B cell (primary cell): ENCODE measurements around the gene SLC40A1. TPM values are rescaled to one million over a fixed set of nuclear protein-coding genes. Genes with fewer than 3 reads are reported as not detected.

Experiments
- ATAC-seq: fragments of 200-7000 bp; cut with Tn5 transposase; one replicate; pipeline ENCODE4 v1.10.0; 2021; ENCODE audit warnings: low read depth, mild to moderate bottlenecking, moderate number of reproducible peaks, moderate library complexity
- CTCF ChIA-PET: fragments of 350-600 bp; sonication (Branson Sonifier 250); formaldehyde crosslinking; loops from one replicate; lab custom pipeline; 2021; ENCODE audit warnings: antibody characterized with exemption, inconsistent platforms; lab: Charles Lee
- POLR2A ChIA-PET: fragments of 350-600 bp; sonication (Branson Sonifier 250); formaldehyde crosslinking; loops from one replicate; lab custom pipeline; 2021; ENCODE audit warnings: antibody characterized with exemption; lab: Charles Lee
- DNase-seq: peaks from one replicate; pipeline ENCODE4 v3.0.0; 2013
- H2AFZ ChIP-seq: 2 replicates; pipeline ENCODE4 v1.6.1; 2012; ENCODE audit warnings: mild to moderate bottlenecking, low read depth, low read length; ENCODE audit not compliant: insufficient read depth, poor library complexity, severe bottlenecking
- H3K27ac ChIP-seq, 2 donors: 1 replicate in 1 of 2; 2 replicates in 1 of 2; pipeline ENCODE4 v1.5.1; 2012 to 2013; ENCODE audit warnings: low read length in 2 of 2, mild to moderate bottlenecking in 2 of 2, moderate library complexity in 1 of 2
- H3K27me3 ChIP-seq, 4 experiments: fragments of 200-600 bp in 1 of 4; sonication (generic) in 1 of 4; replicated peaks in 1 of 4; 1 replicate in 2 of 4; 2 replicates in 2 of 4; pipeline versions ENCODE4 v1.6.1 to v1.7.0; 2013 to 2016; ENCODE audit warnings: low read length in 3 of 4, mild to moderate bottlenecking in 2 of 4, mixed read lengths in 1 of 4, moderate library complexity in 1 of 4; ENCODE audit not compliant: insufficient read depth in 4 of 4, control insufficient read depth in 3 of 4; ENCODE audit errors: control extremely low read depth in 1 of 4
- H3K36me3 ChIP-seq, 2 experiments: replicated peaks in 1 of 2; 1 replicate in 1 of 2; 2 replicates in 1 of 2; pipeline versions ENCODE4 v1.6.1 to v1.7.1; 2013; ENCODE audit warnings: low read length in 1 of 2; ENCODE audit not compliant: insufficient read depth in 2 of 2, control insufficient read depth in 1 of 2; ENCODE audit errors: control extremely low read depth in 1 of 2, extremely low read depth in 1 of 2
- H3K4me1 ChIP-seq, 2 donors: fragments of 200-600 bp in 1 of 2; sonication (generic) in 1 of 2; 1 replicate in 1 of 2; 2 replicates in 1 of 2; pipeline versions ENCODE4 v1.5.1 to v1.6.1; 2013 to 2017; ENCODE audit warnings: low read length in 2 of 2; ENCODE audit not compliant: control insufficient read depth in 2 of 2, insufficient read depth in 2 of 2
- H3K4me2 ChIP-seq: replicated peaks from 2 replicates; pipeline ENCODE3; 2012; ENCODE audit warnings: mild to moderate bottlenecking, low read depth, low read length; ENCODE audit not compliant: poor library complexity, severe bottlenecking
- H3K4me3 ChIP-seq, 5 experiments: fragments of 200-600 bp in 1 of 5; sonication (generic) in 1 of 5; 1 replicate in 3 of 5; 2 replicates in 2 of 5; pipeline versions ENCODE4 v1.5.1 to v1.7.0; 2011 to 2016; ENCODE audit warnings: low read length in 4 of 5, mild to moderate bottlenecking in 4 of 5, low read depth in 2 of 5, control low read depth in 1 of 5, moderate library complexity in 1 of 5; ENCODE audit not compliant: insufficient read depth in 1 of 5; ENCODE audit errors: control extremely low read depth in 1 of 5, extremely low read depth in 1 of 5
- H3K79me2 ChIP-seq: fragments of 200-600 bp; sonication (generic); one replicate; pipeline ENCODE4 v1.6.0; 2016; ENCODE audit warnings: low read length; ENCODE audit not compliant: control insufficient read depth, insufficient read depth
- H3K9ac ChIP-seq: fragments of 200-600 bp; sonication (generic); 2 replicates; pipeline ENCODE4 v1.6.1; 2017; ENCODE audit warnings: mild to moderate bottlenecking, low read length, moderate library complexity
- H3K9me3 ChIP-seq, 3 donors: one replicate each; pipeline versions ENCODE4 v1.6.1 to v1.7.1; 2013; ENCODE audit warnings: low read length in 2 of 3; ENCODE audit not compliant: control insufficient read depth in 2 of 3, insufficient read depth in 1 of 3; ENCODE audit errors: control extremely low read depth in 1 of 3
- H4K20me1 ChIP-seq: 2 replicates; pipeline ENCODE4 v1.6.0; 2012; ENCODE audit warnings: mild to moderate bottlenecking, low read length; ENCODE audit not compliant: insufficient read depth, control insufficient read depth, poor library complexity, severe bottlenecking
- H3K27ac Mint-ChIP-seq: one replicate; pipeline ENCODE4 v1.8.0; 2021; ENCODE audit warnings: mixed read lengths
- H3K27me3 Mint-ChIP-seq: one replicate; pipeline ENCODE4 v1.8.0; 2021; ENCODE audit warnings: mixed read lengths
- H3K4me1 Mint-ChIP-seq: one replicate; pipeline ENCODE4 v1.8.0; 2021; ENCODE audit warnings: mixed read lengths
- H3K4me3 Mint-ChIP-seq: one replicate; pipeline ENCODE4 v1.8.0; 2021; ENCODE audit warnings: mixed read lengths
- H3K9me3 Mint-ChIP-seq: one replicate; pipeline ENCODE4 v1.8.0; 2022; ENCODE audit warnings: mixed read lengths; ENCODE audit not compliant: insufficient read depth
- CTCF ChIP-seq: fragments of 200-600 bp; IDR thresholded peaks from one replicate; pipeline ENCODE4 v1.8.0; 2022; ENCODE audit warnings: antibody characterized with exemption, mild to moderate bottlenecking
- EZH2 ChIP-seq: IDR thresholded peaks from 2 replicates; pipeline ENCODE4 v1.6.1; 2012; ENCODE audit warnings: borderline replicate concordance, low read depth, mild to moderate bottlenecking, moderate library complexity, low read length; ENCODE audit not compliant: insufficient read depth, poor library complexity, severe bottlenecking
- WGBS: methylation state at CpG from one replicate; pipeline ENCODE4 v1.1.5; 2013; ENCODE audit warnings: missing lambda C conversion rate; ENCODE audit not compliant: insufficient coverage; 5-methylcytosine and 5-hydroxymethylcytosine counted together
- intact Hi-C: fragments of 100-400 bp; cut with micrococcal nuclease; formaldehyde crosslinking; loops from one replicate; pipeline ENCODE4 v1.10.0; 2022
- polyA plus RNA-seq: library from polyadenylated mRNA; depleted of rRNA; stranded (reverse); fragments of >200 nt; gene quantifications from 2 replicates; pipeline ENCODE4 v1.2.3, GENCODE V29; 2012
- total RNA-seq, 2 donors: library from RNA; stranded (reverse); fragments of 120-200 nt in 1 of 2; gene quantifications; 1 replicate in 1 of 2; 2 replicates in 1 of 2; pipeline versions ENCODE4 v1.2.3 to v1.2.4, GENCODE V29; 2013 to 2022

Gene SLC40A1
- total and polyA plus RNA-seq, 2 donors (not counting 1 experiment from before 2014, with no cell fraction given) = 0.07 to 0.39 TPM

GRCh38 chr2:189587780-189588179 lies 7.2 kb upstream of the SLC40A1 start:
- Histone ChIP-seq H4K20me1 (no peaks in the 10 kb centered on the region), H3K36me3 (no peaks in the 10 kb centered on the region), H3K4me2 (no peak overlapping the region), H3K4me3 (no peak overlapping the region), H3K4me1 (no peaks in the 10 kb centered on the region), H3K79me2 (no peaks in the 10 kb centered on the region), H3K27me3 (peaks cover 0 to 5% (median 2%) of the 10 kb centered on the region in 4 experiments), H3K27ac (no peak overlapping the region), H3K9ac (no peak overlapping the region), H3K9me3 (no peaks in the 10 kb centered on the region), H2AFZ (no peak overlapping the region)
- Mint-ChIP-seq H3K9me3 (no peaks in the 10 kb centered on the region), H3K4me3 (no peak overlapping the region), H3K4me1 (peaks cover 3% of the 10 kb centered on the region), H3K27ac (no peak overlapping the region), H3K27me3 (peaks cover 39% of the 10 kb centered on the region)
- ChIA-PET CTCF (no interaction called here), POLR2A (no interaction called here)
- ATAC-seq (no peak), DNase-seq (peak; percentile 6)
- TF ChIP-seq EZH2 (no peak), CTCF (no peak)
- WGBS = 0% methylated on average over 2 of the region's 4 CpGs
- intact Hi-C loops = no loop called here

- no peaks in the 10 kb centered on the region for H4K20me1 ChIP-seq
- Mint-ChIP-seq H3K27ac (no peak overlapping the region), H3K27me3 (peaks cover 38% of the 10 kb centered on the region), H3K4me1 (peaks cover 14% of the 10 kb centered on the region), H3K9me3 (no peaks in the 10 kb centered on the region), H3K4me3 (no peak overlapping the region)
- TF ChIP-seq EZH2 = no peak
- no peak for TF ChIP-seq CTCF
- DNase-seq (no peak), ATAC-seq (no peak)
- no peak overlapping the region for H3K9ac ChIP-seq
- H3K9me3 ChIP-seq = no peaks in the 10 kb centered on the region
- WGBS = 79% methylated on average over 2 of the region's 4 CpGs
- H3K27me3 ChIP-seq = peaks cover 0 to 19% (median 14%) of the 10 kb centered on the region in 4 experiments
- no peak overlapping the region for H2AFZ ChIP-seq
- ChIA-PET POLR2A (no interaction called here), CTCF (interaction anchor here (1.0 kb wide), 1 partner anchor 177 kb away, joined by 3 read pairs; the partner anchor contains the start of gene OSGEPL1)
- no peak overlapping the region for H3K27ac ChIP-seq
- intact Hi-C loops = no loop called here
- no peaks in the 10 kb centered on the region for H3K36me3 ChIP-seq
- peaks cover 7 to 11% of the 10 kb centered on the region in 2 donors for H3K4me1 ChIP-seq
- H3K79me2 ChIP-seq = no peaks in the 10 kb centered on the region
- H3K4me2 ChIP-seq = no peak overlapping the region
- no peak overlapping the region for H3K4me3 ChIP-seq
These were observed 4.7 kb upstream of the SLC40A1 start for GRCh38 chr2:189585226-189585756.
